ENCODE data around the gene WDR1.

WDR1 gene

GRCh38 chr4:10082047-10082446 lies 34.6 kb downstream of the WDR1 start:
- no peak overlapping the region for H3K9ac ChIP-seq (ENCODE audit: low read depth, low read length)
- H3K4me1 ChIP-seq (ENCODE audit: control insufficient read depth, insufficient read depth, low read length), result no peaks in the 10 kb centered on the region
- H3K27ac ChIP-seq (ENCODE audit: low read depth, low read length), result no peak overlapping the region
- H3K36me3 ChIP-seq (ENCODE audit: control insufficient read depth, insufficient read depth, low read length), result peaks cover 99% of the 10 kb centered on the region
- H3K4me3 ChIP-seq (ENCODE audit: low read depth, low read length), result no peak overlapping the region
- no peaks in the 10 kb centered on the region for H3K9me3 ChIP-seq (ENCODE audit: control insufficient read depth, insufficient read depth, low read length)
- H3K27me3 ChIP-seq (ENCODE audit: control insufficient read depth, insufficient read depth, low read length), result no peaks in the 10 kb centered on the region

GRCh38 chr4:10081218-10081606 lies 35.4 kb downstream of the WDR1 start:
- no peaks in the 10 kb centered on the region for H3K9me3 ChIP-seq (ENCODE audit: control insufficient read depth, insufficient read depth, low read length)
- H3K36me3 ChIP-seq (ENCODE audit: control insufficient read depth, insufficient read depth, low read length), result peaks cover 99% of the 10 kb centered on the region
- no peak overlapping the region for H3K27ac ChIP-seq (ENCODE audit: low read depth, low read length)
- no peak overlapping the region for H3K9ac ChIP-seq (ENCODE audit: low read depth, low read length)
- no peaks in the 10 kb centered on the region for H3K4me1 ChIP-seq (ENCODE audit: control insufficient read depth, insufficient read depth, low read length)
- no peaks in the 10 kb centered on the region for H3K27me3 ChIP-seq (ENCODE audit: control insufficient read depth, insufficient read depth, low read length)
- no peak overlapping the region for H3K4me3 ChIP-seq (ENCODE audit: low read depth, low read length)

- Histone ChIP-seq H3K9me3 (ENCODE audit: control insufficient read depth, insufficient read depth, low read length) (no peaks in the 10 kb centered on the region), H3K36me3 (ENCODE audit: control insufficient read depth, insufficient read depth, low read length) (peaks cover 99% of the 10 kb centered on the region), H3K27me3 (ENCODE audit: control insufficient read depth, insufficient read depth, low read length) (no peaks in the 10 kb centered on the region), H3K4me3 (ENCODE audit: low read depth, low read length) (no peak overlapping the region), H3K27ac (ENCODE audit: low read depth, low read length) (no peak overlapping the region), H3K9ac (ENCODE audit: low read depth, low read length) (no peak overlapping the region), H3K4me1 (ENCODE audit: control insufficient read depth, insufficient read depth, low read length) (no peaks in the 10 kb centered on the region)
These were observed 35.9 kb downstream of the WDR1 start for GRCh38 chr4:10080589-10081217.

- no peaks in the 10 kb centered on the region for H3K4me1 ChIP-seq (ENCODE audit: control insufficient read depth, insufficient read depth, low read length)
- no peak overlapping the region for H3K9ac ChIP-seq (ENCODE audit: low read depth, low read length)
- H3K27me3 ChIP-seq (ENCODE audit: control insufficient read depth, insufficient read depth, low read length), result no peaks in the 10 kb centered on the region
- no peak overlapping the region for H3K27ac ChIP-seq (ENCODE audit: low read depth, low read length)
- H3K36me3 ChIP-seq (ENCODE audit: control insufficient read depth, insufficient read depth, low read length), result peaks cover 99% of the 10 kb centered on the region
- H3K4me3 ChIP-seq (ENCODE audit: low read depth, low read length), result no peak overlapping the region
- no peaks in the 10 kb centered on the region for H3K9me3 ChIP-seq (ENCODE audit: control insufficient read depth, insufficient read depth, low read length)
These were observed 36.5 kb downstream of the WDR1 start for GRCh38 chr4:10079912-10080588.

GRCh38 chr4:10079256-10079655 lies 37.3 kb downstream of the WDR1 start:
- no peak overlapping the region for H3K27ac ChIP-seq (ENCODE audit: low read depth, low read length)
- H3K4me3 ChIP-seq (ENCODE audit: low read depth, low read length), result no peak overlapping the region
- no peaks in the 10 kb centered on the region for H3K4me1 ChIP-seq (ENCODE audit: control insufficient read depth, insufficient read depth, low read length)
- no peaks in the 10 kb centered on the region for H3K27me3 ChIP-seq (ENCODE audit: control insufficient read depth, insufficient read depth, low read length)
- peaks cover 99% of the 10 kb centered on the region for H3K36me3 ChIP-seq (ENCODE audit: control insufficient read depth, insufficient read depth, low read length)
- H3K9ac ChIP-seq (ENCODE audit: low read depth, low read length), result no peak overlapping the region
- H3K9me3 ChIP-seq (ENCODE audit: control insufficient read depth, insufficient read depth, low read length), result no peaks in the 10 kb centered on the region

GRCh38 chr4:10078481-10079233 lies 37.9 kb downstream of the WDR1 start:
- Histone ChIP-seq H3K4me1 (ENCODE audit: control insufficient read depth, insufficient read depth, low read length) (no peaks in the 10 kb centered on the region), H3K9me3 (ENCODE audit: control insufficient read depth, insufficient read depth, low read length) (no peaks in the 10 kb centered on the region), H3K4me3 (ENCODE audit: low read depth, low read length) (no peak overlapping the region), H3K27ac (ENCODE audit: low read depth, low read length) (no peak overlapping the region), H3K27me3 (ENCODE audit: control insufficient read depth, insufficient read depth, low read length) (no peaks in the 10 kb centered on the region), H3K36me3 (ENCODE audit: control insufficient read depth, insufficient read depth, low read length) (peaks cover 99% of the 10 kb centered on the region), H3K9ac (ENCODE audit: low read depth, low read length) (no peak overlapping the region)

GRCh38 chr4:10077483-10078335 lies 38.9 kb downstream of the WDR1 start:
- H3K27me3 ChIP-seq (ENCODE audit: control insufficient read depth, insufficient read depth, low read length), result no peaks in the 10 kb centered on the region
- H3K4me3 ChIP-seq (ENCODE audit: low read depth, low read length), result no peak overlapping the region
- H3K27ac ChIP-seq (ENCODE audit: low read depth, low read length), result no peak overlapping the region
- no peak overlapping the region for H3K9ac ChIP-seq (ENCODE audit: low read depth, low read length)
- peaks cover 99% of the 10 kb centered on the region for H3K36me3 ChIP-seq (ENCODE audit: control insufficient read depth, insufficient read depth, low read length)
- no peaks in the 10 kb centered on the region for H3K9me3 ChIP-seq (ENCODE audit: control insufficient read depth, insufficient read depth, low read length)
- no peaks in the 10 kb centered on the region for H3K4me1 ChIP-seq (ENCODE audit: control insufficient read depth, insufficient read depth, low read length)

GRCh38 chr4:10077076-10077475 lies 39.5 kb downstream of the WDR1 start:
- Histone ChIP-seq H3K9ac (ENCODE audit: low read depth, low read length) (no peak overlapping the region), H3K4me1 (ENCODE audit: control insufficient read depth, insufficient read depth, low read length) (no peaks in the 10 kb centered on the region), H3K36me3 (ENCODE audit: control insufficient read depth, insufficient read depth, low read length) (peaks cover 99% of the 10 kb centered on the region), H3K4me3 (ENCODE audit: low read depth, low read length) (no peak overlapping the region), H3K9me3 (ENCODE audit: control insufficient read depth, insufficient read depth, low read length) (no peaks in the 10 kb centered on the region), H3K27ac (ENCODE audit: low read depth, low read length) (no peak overlapping the region), H3K27me3 (ENCODE audit: control insufficient read depth, insufficient read depth, low read length) (no peaks in the 10 kb centered on the region)

- H3K4me3 ChIP-seq (ENCODE audit: low read depth, low read length), result no peak overlapping the region
- H3K27me3 ChIP-seq (ENCODE audit: control insufficient read depth, insufficient read depth, low read length), result no peaks in the 10 kb centered on the region
- no peaks in the 10 kb centered on the region for H3K9me3 ChIP-seq (ENCODE audit: control insufficient read depth, insufficient read depth, low read length)
- peaks cover 91% of the 10 kb centered on the region for H3K36me3 ChIP-seq (ENCODE audit: control insufficient read depth, insufficient read depth, low read length)
- no peak overlapping the region for H3K9ac ChIP-seq (ENCODE audit: low read depth, low read length)
- H3K4me1 ChIP-seq (ENCODE audit: control insufficient read depth, insufficient read depth, low read length), result no peaks in the 10 kb centered on the region
- no peak overlapping the region for H3K27ac ChIP-seq (ENCODE audit: low read depth, low read length)
These were observed 40.6 kb downstream of the WDR1 start for GRCh38 chr4:10075953-10076391.

- H3K27me3 ChIP-seq (ENCODE audit: control insufficient read depth, insufficient read depth, low read length), result no peaks in the 10 kb centered on the region
- H3K27ac ChIP-seq (ENCODE audit: low read depth, low read length), result no peak overlapping the region
- no peak overlapping the region for H3K4me3 ChIP-seq (ENCODE audit: low read depth, low read length)
- no peaks in the 10 kb centered on the region for H3K9me3 ChIP-seq (ENCODE audit: control insufficient read depth, insufficient read depth, low read length)
- no peak overlapping the region for H3K9ac ChIP-seq (ENCODE audit: low read depth, low read length)
- peaks cover 85% of the 10 kb centered on the region for H3K36me3 ChIP-seq (ENCODE audit: control insufficient read depth, insufficient read depth, low read length)
- H3K4me1 ChIP-seq (ENCODE audit: control insufficient read depth, insufficient read depth, low read length), result no peaks in the 10 kb centered on the region
These were observed 41.3 kb downstream of the WDR1 start for GRCh38 chr4:10075158-10075863.
